K562 (cell line): ENCODE data around the gene RAI1. TPM values are rescaled to one million over a fixed set of nuclear protein-coding genes. Genes with fewer than 3 reads are reported as not detected.

Source experiments
- ARHGAP35 ChIP-seq: fragments of 450-650 bp; IDR thresholded peaks from 2 replicates; pipeline ENCODE4 v1.6.1; 2018; ENCODE audit not compliant: partially characterized antibody
- BCL6 ChIP-seq: fragments of 250-450 bp; sonication (Bioruptor Pico); IDR thresholded peaks from 2 replicates; pipeline ENCODE4 v1.4.0; 2020
- BMI1 ChIP-seq: fragments of 150-350 bp; IDR thresholded peaks from 2 replicates; pipeline ENCODE4 v1.6.1; 2014; ENCODE audit warnings: low read length
- DIDO1 ChIP-seq: fragments of 450-650 bp; IDR thresholded peaks from 2 replicates; pipeline ENCODE4 v1.6.1; 2016; ENCODE audit warnings: low read depth, missing biosample characterization, missing genetic modification characterization
- ELF2 ChIP-seq: fragments of 250-450 bp; sonication (Bioruptor Pico); IDR thresholded peaks from 2 replicates; pipeline ENCODE4 v1.5.0; 2021; ENCODE audit warnings: mild to moderate bottlenecking
- ETV1 ChIP-seq: fragments of 450-650 bp; conservative IDR thresholded peaks from 2 replicates; pipeline ENCODE4 v1.6.1; 2016; ENCODE audit warnings: missing genetic modification characterization, control low read depth, low read depth, missing compliant biosample characterization
- FOXK1 ChIP-seq: sonication (generic); formaldehyde crosslinking; IDR thresholded peaks from 2 replicates; pipeline ENCODE4 v1.8.0; 2022; ENCODE audit warnings: missing genetic modification reagents, mild to moderate bottlenecking, borderline replicate concordance
- HIVEP1 ChIP-seq: fragments of 250-450 bp; sonication (Bioruptor Pico); IDR thresholded peaks from 2 replicates; pipeline ENCODE4 v1.4.0; 2020; ENCODE audit warnings: mild to moderate bottlenecking
- IRF9 ChIP-seq: fragments of 450-650 bp; IDR thresholded peaks from 2 replicates; pipeline ENCODE4 v1.6.1; 2016; ENCODE audit warnings: missing biosample characterization, missing genetic modification characterization
- LARP7 ChIP-seq: fragments of 450-650 bp; IDR thresholded peaks from 2 replicates; pipeline ENCODE4 v1.6.1; 2016
- MED1 ChIP-seq: sonication (generic); formaldehyde crosslinking; IDR thresholded peaks from 2 replicates; pipeline ENCODE4 v1.8.1; 2023; ENCODE audit warnings: missing genetic modification reagents, borderline replicate concordance
- MYNN ChIP-seq, 2 experiments: sonication (generic); formaldehyde crosslinking in 1 of 2; IDR thresholded peaks; 2 replicates each; pipeline versions ENCODE4 v1.5.0 to v1.6.1; 2016 to 2020; ENCODE audit warnings: antibody characterized with exemption in 1 of 2, missing genetic modification reagents in 1 of 2
- NR1H2 ChIP-seq: sonication (generic); formaldehyde crosslinking; IDR thresholded peaks from 2 replicates; pipeline ENCODE4 v1.4.0; 2020; ENCODE audit warnings: mild to moderate bottlenecking, missing genetic modification reagents
- NR2C1 ChIP-seq, 2 experiments: fragments of 450-650 bp; IDR thresholded peaks; 2 replicates each; pipeline ENCODE4 v1.6.1; 2017; ENCODE audit warnings: mild to moderate bottlenecking in 2 of 2, antibody characterized with exemption in 1 of 2, inconsistent platforms in 1 of 2, missing compliant biosample characterization in 1 of 2, missing genetic modification characterization in 1 of 2
- PCBP2 ChIP-seq: fragments of 200-400 bp; formaldehyde crosslinking; IDR thresholded peaks from 2 replicates; pipeline ENCODE4 v1.6.1; 2018; ENCODE audit warnings: low read length, low read depth, mild to moderate bottlenecking, moderate library complexity; ENCODE audit not compliant: poor library complexity, severe bottlenecking
- POLR2H ChIP-seq: IDR thresholded peaks from 2 replicates; pipeline ENCODE4 v1.6.1; 2016; ENCODE audit warnings: missing genetic modification characterization, low read depth, mild to moderate bottlenecking, control low read depth, missing compliant biosample characterization, moderate library complexity
- RBM34 ChIP-seq: fragments of 200-400 bp; formaldehyde crosslinking; IDR thresholded peaks from 2 replicates; pipeline ENCODE4 v1.6.1; 2018; ENCODE audit warnings: low read length, borderline replicate concordance; ENCODE audit not compliant: insufficient read depth
- SAFB2 ChIP-seq: fragments of 200-400 bp; formaldehyde crosslinking; IDR thresholded peaks from 2 replicates; pipeline ENCODE4 v1.6.1; 2018; ENCODE audit warnings: borderline replicate concordance, low read length, low read depth, moderate library complexity; ENCODE audit not compliant: severe bottlenecking
- SMARCE1 ChIP-seq: fragments of 450-650 bp; IDR thresholded peaks from 2 replicates; pipeline ENCODE4 v1.7.1; 2016; ENCODE audit warnings: mild to moderate bottlenecking
- SNRNP70 ChIP-seq: fragments of 200-400 bp; formaldehyde crosslinking; optimal IDR thresholded peaks from 2 replicates; pipeline ENCODE3; 2017; ENCODE audit warnings: low read depth, low read length
- SOX6 ChIP-seq: fragments of 450-650 bp; IDR thresholded peaks from 2 replicates; pipeline ENCODE4 v1.6.1; 2014; ENCODE audit warnings: mild to moderate bottlenecking
- SREBF1 ChIP-seq: fragments of 150-350 bp; IDR thresholded peaks from 2 replicates; pipeline ENCODE4 v1.6.1; 2014; ENCODE audit warnings: antibody characterized with exemption, low read depth, low read length, borderline replicate concordance
- ZKSCAN8 ChIP-seq: fragments of 200-800 bp; sonication (Bioruptor generic); IDR thresholded peaks from 2 replicates; pipeline ENCODE4 v1.6.1; 2016; ENCODE audit warnings: missing genetic modification characterization, missing compliant biosample characterization
- ZNF507 ChIP-seq: conservative IDR thresholded peaks from 2 replicates; pipeline ENCODE4 v1.6.1; 2017; ENCODE audit warnings: missing genetic modification characterization, missing compliant biosample characterization
- ZNF561 ChIP-seq: fragments of 450-650 bp; formaldehyde crosslinking; conservative IDR thresholded peaks from 2 replicates; pipeline ENCODE4 v1.4.0; 2020; ENCODE audit warnings: mild to moderate bottlenecking, moderate library complexity
- ZNF764 ChIP-seq: fragments of 250-450 bp; sonication (Bioruptor Pico); IDR thresholded peaks from 2 replicates; pipeline ENCODE4 v1.4.0; 2020; ENCODE audit warnings: low read depth, mild to moderate bottlenecking, moderate library complexity
- ZNF79 ChIP-seq: fragments of 250-450 bp; sonication (Bioruptor Pico); IDR thresholded peaks from 2 replicates; pipeline ENCODE4 v1.4.0; 2020; ENCODE audit warnings: low read depth, mild to moderate bottlenecking, moderate library complexity
- polyA plus RNA-seq, 8 experiments: library from polyadenylated mRNA; depleted of rRNA in 4 of 8; stranded (reverse) in 5 of 8; unstranded in 3 of 8; fragments of >200 nt; fragmentation: Nextera tagmentation in 2 of 8; fragmentation: Illumina TruSeq in 1 of 8; extraction: Ambion mirVana in 2 of 8; extraction: Trizol in 1 of 8; gene quantifications; 2 replicates each; pipeline versions ENCODE4 v1.2.1 to v1.2.3, GENCODE V29; 2011 to 2014; ENCODE audit warnings: inconsistent platforms in 1 of 8, missing spikeins in 1 of 8
- total RNA-seq, 7 experiments: library from RNA; depleted of rRNA in 6 of 7; stranded (reverse); fragments of >200 nt in 6 of 7; fragmentation: Illumina TruSeq in 2 of 7; extraction: Trizol in 2 of 7; gene quantifications; 2 replicates each; pipeline versions ENCODE4 v1.2.1 to v1.2.3, GENCODE V29; 2011 to 2021; ENCODE audit warnings: low replicate concordance in 1 of 7

The RAI1 gene
- total and polyA plus RNA-seq, 9 of the 15 experiments (the other 6 are each of a cell fraction or from before 2014, with no cell fraction given) = 0.68 to 19.9 (median 5.5) TPM

- TF ChIP-seq SMARCE1 (no peak), ELF2 (CRISPR knock-in tag) (no peak), NR2C1 (IDR thresholded peaks at IDR 0.05) (no peak), NR2C1 (tag; IDR thresholded peaks at IDR 0.05) (peak; percentile 37; the same call in 1 of the 2 replicates), IRF9 (tag) (no peak), HIVEP1 (no peak), DIDO1 (tag) (no peak), SOX6 (no peak), ZNF507 (tag) (no peak), POLR2H (tag) (no peak), MYNN (IDR thresholded peaks at IDR 0.05) (no peak), MYNN (CRISPR knock-in tag; IDR thresholded peaks at IDR 0.05) (no peak), ARHGAP35 (no peak), LARP7 (no peak), ZNF79 (CRISPR knock-in tag) (no peak), SAFB2 (no peak), SREBF1 (no peak), NR1H2 (CRISPR knock-in tag) (no peak), ZNF764 (CRISPR knock-in tag) (no peak), ZNF561 (CRISPR knock-in tag) (no peak), ETV1 (no peak), FOXK1 (no peak), BCL6 (CRISPR knock-in tag) (no peak), RBM34 (no peak), PCBP2 (no peak), MED1 (CRISPR knock-in tag) (0 out of 2 replicates have a peak, but pooled peaks have one; percentile 28), ZKSCAN8 (CRISPR knock-in tag) (no peak), SNRNP70 (no peak), BMI1 (no peak)
Measured at GRCh38 chr17:17812211-17813054, 131.2 kb downstream of the RAI1 start (continued).
